Lower leg skin (tissue), 3 donors: ENCODE data around the gene ZFYVE16.
"Not testable (repeated sequence)": the region's sequence is repeated elsewhere in the genome, so short reads cannot be mapped to it uniquely, and the experiment has no call there.

Experiments
- CTCF ChIP-seq, 3 donors: fragments of 450-650 bp; IDR thresholded peaks; one replicate each; pipeline ENCODE4 v1.5.1; 2016; ENCODE audit warnings: antibody characterized with exemption in 3 of 3, mild to moderate bottlenecking in 3 of 3, moderate library complexity in 2 of 3
- POLR2A ChIP-seq, 2 donors: fragments of 450-650 bp; IDR thresholded peaks; one replicate each; pipeline ENCODE4 v1.6.1; 2016 to 2017; ENCODE audit warnings: antibody characterized with exemption in 2 of 2, mild to moderate bottlenecking in 1 of 2, moderate library complexity in 1 of 2

- not testable (repeated sequence) for TF ChIP-seq CTCF, POLR2A (IDR thresholded peaks at IDR 0.05)
Observed at GRCh38 chr5:80470631-80471030, 62.8 kb downstream of the ZFYVE16 start.
